PC-9 (cell line): ENCODE data around the gene KRT4. TPM values are rescaled to one million over a fixed set of nuclear protein-coding genes. Genes with fewer than 3 reads are reported as not detected.

Source experiments
- BruUV-seq: library from RNA; stranded (reverse); fragments of 400-500 nt; replicated peaks from 2 replicates; lab custom pipeline; 2021; lab: Mats Ljungman, UMichigan
- CTCF ChIA-PET: fragments of 300-600 bp; sonication (Branson Sonifier 250); formaldehyde crosslinking; loops from one replicate; lab custom pipeline; 2022; ENCODE audit warnings: antibody characterized with exemption; lab: Charles Lee
- POLR2A ChIA-PET: fragments of 300-600 bp; sonication (Branson Sonifier 250); formaldehyde crosslinking; loops from one replicate; lab custom pipeline; 2022; ENCODE audit warnings: antibody characterized with exemption; ENCODE audit not compliant: unreplicated experiment; lab: Charles Lee
- DNase-seq, 2 experiments: peaks; one replicate each; pipeline versions ENCODE4 v3.0.0 to v3.0.0-alpha.2; 2015 to 2022; ENCODE audit warnings: mixed read lengths in 1 of 2
- H2AFZ ChIP-seq: fragments of 200-600 bp; sonication (generic); 2 replicates; pipeline ENCODE4 v1.8.1; 2017; ENCODE audit warnings: antibody characterized with exemption
- H3F3A ChIP-seq: fragments of 200-600 bp; sonication (generic); 2 replicates; pipeline ENCODE4 v1.8.1; 2017; ENCODE audit warnings: antibody characterized with exemption, mild to moderate bottlenecking, low read depth; ENCODE audit not compliant: insufficient read depth
- H3K27ac ChIP-seq: fragments of 200-600 bp; sonication (generic); 2 replicates; pipeline ENCODE4 v1.6.1; 2016; ENCODE audit warnings: mixed run types
- H3K27me3 ChIP-seq: fragments of 200-600 bp; sonication (generic); 2 replicates; pipeline ENCODE4 v1.6.1; 2016; ENCODE audit warnings: low read depth, mixed run types; ENCODE audit not compliant: insufficient read depth
- H3K36me3 ChIP-seq: fragments of 200-600 bp; sonication (generic); 2 replicates; pipeline ENCODE4 v1.6.1; 2016; ENCODE audit warnings: low read depth, mixed run types
- H3K4me1 ChIP-seq: fragments of 200-600 bp; sonication (generic); replicated peaks from 2 replicates; pipeline ENCODE4 v1.6.1; 2016; ENCODE audit warnings: mixed run types; ENCODE audit not compliant: insufficient read depth
- H3K4me2 ChIP-seq: fragments of 200-600 bp; sonication (generic); 2 replicates; pipeline ENCODE4 v1.6.1; 2017; ENCODE audit warnings: mixed run types
- H3K4me3 ChIP-seq: fragments of 200-600 bp; sonication (generic); 2 replicates; pipeline ENCODE4 v1.6.1; 2016; ENCODE audit warnings: mixed run types
- H3K79me2 ChIP-seq: fragments of 200-600 bp; sonication (generic); 2 replicates; pipeline ENCODE4 v1.6.1; 2017; ENCODE audit warnings: low read depth, mixed run types
- H3K9me2 ChIP-seq: fragments of 200-600 bp; sonication (generic); 2 replicates; pipeline ENCODE4 v1.8.1; 2017; ENCODE audit warnings: mild to moderate bottlenecking; ENCODE audit not compliant: insufficient read depth
- H3K9me3 ChIP-seq: fragments of 200-600 bp; sonication (generic); 2 replicates; pipeline ENCODE4 v1.8.1; 2016; ENCODE audit warnings: low read depth; ENCODE audit not compliant: insufficient read depth
- H4K20me1 ChIP-seq: fragments of 200-600 bp; sonication (generic); 2 replicates; pipeline ENCODE4 v1.8.1; 2017; ENCODE audit not compliant: insufficient read depth
- CTCF ChIP-seq: fragments of 200-600 bp; sonication (generic); conservative IDR thresholded peaks from 2 replicates; pipeline ENCODE4 v1.6.1; 2017; ENCODE audit warnings: mixed run types, antibody characterized with exemption, mild to moderate bottlenecking, moderate library complexity
- EZH2 ChIP-seq: fragments of 200-600 bp; sonication (generic); IDR thresholded peaks from 2 replicates; pipeline ENCODE4 v1.8.0; 2017; ENCODE audit warnings: antibody characterized with exemption, low read depth
- intact Hi-C: fragments of 100-400 bp; cut with micrococcal nuclease; formaldehyde crosslinking; loops from one replicate; pipeline ENCODE4 v1.10.0; 2022; ENCODE audit not compliant: unreplicated experiment
- total RNA-seq: library from RNA; stranded (reverse); gene quantifications from 2 replicates; pipeline ENCODE4 v1.2.3, GENCODE V29; 2021

The KRT4 gene
- total RNA-seq, 1 experiment from 2014 or later, result 3.0 TPM

GRCh38 chr12:52839436-52840105, 25.7 kb upstream of the KRT4 start:
- H4K20me1 ChIP-seq, result no peaks in the 10 kb centered on the region
- ChIA-PET POLR2A (no interaction called here), CTCF (no interaction called here)
- intact Hi-C loops, result no loop called here
- peaks cover 16% of the 10 kb centered on the region for H3K4me1 ChIP-seq
- no peaks in the 10 kb centered on the region for H3K9me2 ChIP-seq
- TF ChIP-seq CTCF (no peak), EZH2 (no peak)
- no peak overlapping the region for H2AFZ ChIP-seq
- no TSS peak for BruUV-seq
- H3K27ac ChIP-seq, result no peak overlapping the region
- H3K9me3 ChIP-seq, result no peaks in the 10 kb centered on the region
- no peak for DNase-seq
- no peaks in the 10 kb centered on the region for H3F3A ChIP-seq
- no peaks in the 10 kb centered on the region for H3K79me2 ChIP-seq
- H3K4me2 ChIP-seq, result no peak overlapping the region
- no peaks in the 10 kb centered on the region for H3K27me3 ChIP-seq
- H3K36me3 ChIP-seq, result no peaks in the 10 kb centered on the region
- H3K4me3 ChIP-seq, result no peak overlapping the region

- no TSS peak for BruUV-seq
- Histone ChIP-seq H3K36me3 (no peaks in the 10 kb centered on the region), H3F3A (no peaks in the 10 kb centered on the region), H3K27ac (no peak overlapping the region), H3K79me2 (no peaks in the 10 kb centered on the region), H4K20me1 (no peaks in the 10 kb centered on the region), H3K27me3 (no peaks in the 10 kb centered on the region), H3K4me3 (no peak overlapping the region), H3K9me2 (no peaks in the 10 kb centered on the region), H3K4me2 (no peak overlapping the region), H3K9me3 (no peaks in the 10 kb centered on the region), H3K4me1 (peaks cover 16% of the 10 kb centered on the region), H2AFZ (no peak overlapping the region)
- POLR2A ChIA-PET, result no interaction called here
- intact Hi-C loops, result no loop called here
- no peak for DNase-seq
- TF ChIP-seq CTCF, result no peak
- CTCF ChIA-PET, result no interaction called here
These were observed 24.9 kb upstream of the KRT4 start for GRCh38 chr12:52838609-52839435.

- Histone ChIP-seq H3K27ac (no peak overlapping the region), H3K27me3 (no peaks in the 10 kb centered on the region), H3K9me2 (no peaks in the 10 kb centered on the region), H3K9me3 (no peaks in the 10 kb centered on the region), H3K79me2 (no peaks in the 10 kb centered on the region), H3K36me3 (no peaks in the 10 kb centered on the region), H3K4me1 (peaks cover 16% of the 10 kb centered on the region), H4K20me1 (no peaks in the 10 kb centered on the region), H2AFZ (no peak overlapping the region), H3K4me2 (no peak overlapping the region; the same call in 1 of the 2 replicates), H3K4me3 (no peak overlapping the region), H3F3A (no peaks in the 10 kb centered on the region)
- POLR2A ChIA-PET, result no interaction called here
- intact Hi-C loops, result no loop called here
- BruUV-seq, result no TSS peak
- no peak for TF ChIP-seq EZH2
- no peak for TF ChIP-seq CTCF
- no peak for DNase-seq
- CTCF ChIA-PET, result interaction anchor here (0.6 kb wide), 2 partner anchors 27 to 560 kb away, joined by 3 to 4 read pairs; no protein-coding TSS in a partner anchor
These were observed 24.1 kb upstream of the KRT4 start for GRCh38 chr12:52837781-52838608.
